ENCODE data around the gene FOXJ2. TPM values are rescaled to one million over a fixed set of nuclear protein-coding genes. Genes with fewer than 3 reads are reported as not detected.
A peak's percentile ranks its signal among the peaks of the same experiment; 100 is the strongest.
"Not testable (repeated sequence)": the region's sequence is repeated elsewhere in the genome, so short reads cannot be mapped to it uniquely, and the experiment has no call there.

FOXJ2 gene
- total RNA-seq, 1 experiment from 2014 or later = 7.0 TPM

DNA sequence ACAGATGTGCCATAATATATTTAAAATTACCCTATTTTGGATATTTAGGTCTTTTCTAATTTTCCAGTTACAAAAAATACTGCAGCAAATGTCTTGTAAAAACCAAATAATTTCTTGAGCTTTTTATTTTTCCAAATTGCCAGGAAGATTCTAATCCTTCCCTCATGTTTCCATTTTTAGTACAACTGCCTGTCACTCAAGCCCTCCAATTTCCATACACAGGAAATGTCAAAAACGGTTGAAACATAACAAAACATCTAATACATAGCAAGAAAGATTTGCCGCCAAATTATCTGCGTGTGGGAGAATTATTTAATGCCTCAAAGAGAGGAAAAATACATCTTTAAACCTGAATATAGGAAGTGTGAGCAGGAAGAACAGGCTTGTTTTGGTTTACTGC lies 2.3 kb upstream of the FOXJ2 start:
- no peak for DNase-seq (ENCODE audit: low read depth)

DNA sequence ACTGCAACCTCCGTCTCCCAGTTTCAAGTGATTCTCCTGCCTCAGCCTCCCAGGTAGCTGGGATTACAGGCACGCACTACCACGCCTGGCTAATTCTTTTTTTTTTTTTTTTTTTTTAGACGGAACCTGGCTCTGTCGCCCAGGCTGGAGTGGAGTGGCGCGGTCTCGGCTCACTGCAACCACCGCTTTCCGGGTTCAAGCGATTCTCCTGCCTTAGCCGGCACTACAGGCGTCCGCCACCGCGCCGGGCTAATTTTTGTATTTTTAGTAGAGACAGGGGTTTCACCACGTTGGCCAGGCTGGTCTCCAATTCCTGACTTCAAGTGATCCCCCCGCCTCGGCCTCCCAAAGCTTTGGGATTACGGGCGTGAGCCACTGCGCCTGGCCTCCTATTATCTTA lies 1.5 kb upstream of the FOXJ2 start:
- not testable (repeated sequence) for DNase-seq (ENCODE audit: low read depth)

DNA sequence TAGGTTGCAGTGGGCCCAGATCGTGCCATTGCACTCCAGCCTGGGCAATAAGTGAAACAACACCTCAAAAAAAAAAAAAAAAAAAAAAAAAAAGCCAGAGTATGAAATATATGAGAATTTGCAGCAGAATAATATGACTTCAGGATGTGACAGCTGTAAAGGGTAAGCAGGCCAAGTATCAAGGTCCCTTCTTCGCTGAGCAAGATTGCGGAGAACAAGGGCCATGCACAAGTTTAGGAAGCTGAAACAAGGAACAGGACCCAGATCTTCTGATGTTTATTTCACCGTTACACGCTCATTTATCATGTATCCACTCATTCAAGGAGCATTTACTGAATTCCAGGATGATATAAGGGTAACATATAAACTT lies 659 bp upstream of the FOXJ2 start:
- no peak for DNase-seq (ENCODE audit: low read depth)

DNA sequence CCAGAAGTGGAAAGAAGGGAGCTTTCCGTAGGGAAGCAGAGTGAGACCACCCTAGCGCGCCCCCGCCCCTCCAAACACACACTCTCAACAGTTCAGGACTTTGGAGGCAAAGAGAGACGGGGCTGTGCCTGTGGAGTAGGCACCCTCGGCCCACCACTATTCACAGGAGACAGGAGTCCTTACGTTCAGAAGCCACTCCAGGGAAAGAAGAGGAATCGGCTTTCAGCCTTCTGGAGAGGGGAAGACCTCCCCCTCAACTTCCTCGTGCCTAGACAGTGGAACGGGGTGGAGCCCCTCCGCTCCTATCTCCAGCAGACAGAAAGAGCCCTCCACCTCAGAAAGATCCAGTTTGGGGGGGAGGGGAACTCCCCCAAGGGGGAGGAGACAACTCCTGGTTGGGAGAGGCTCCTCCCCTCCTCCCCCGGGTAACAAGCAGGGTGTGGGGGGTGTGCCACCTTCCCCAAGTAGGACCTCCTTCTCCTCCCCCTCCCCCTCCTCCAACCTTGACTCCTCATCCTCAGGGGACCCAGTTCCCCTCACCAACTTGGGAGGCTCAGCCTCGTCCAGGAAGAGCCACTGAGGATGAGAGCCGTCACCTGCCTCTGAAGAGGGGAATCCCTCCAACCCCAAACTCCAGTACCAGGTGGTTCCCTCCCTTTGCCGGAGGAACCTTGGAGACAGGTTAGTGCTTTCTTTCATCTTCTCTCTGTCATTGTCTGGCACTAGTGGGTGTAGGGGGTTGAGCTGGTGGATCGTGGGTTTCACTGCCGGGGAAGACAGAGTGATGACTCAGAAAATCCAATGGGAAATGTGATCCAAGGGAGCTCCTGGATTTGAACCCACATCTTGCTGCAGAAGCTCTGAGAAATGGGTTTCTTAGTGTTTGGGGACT lies 883 bp downstream of the FOXJ2 start:
- peak; percentile 36 for DNase-seq (ENCODE audit: low read depth)

DNA sequence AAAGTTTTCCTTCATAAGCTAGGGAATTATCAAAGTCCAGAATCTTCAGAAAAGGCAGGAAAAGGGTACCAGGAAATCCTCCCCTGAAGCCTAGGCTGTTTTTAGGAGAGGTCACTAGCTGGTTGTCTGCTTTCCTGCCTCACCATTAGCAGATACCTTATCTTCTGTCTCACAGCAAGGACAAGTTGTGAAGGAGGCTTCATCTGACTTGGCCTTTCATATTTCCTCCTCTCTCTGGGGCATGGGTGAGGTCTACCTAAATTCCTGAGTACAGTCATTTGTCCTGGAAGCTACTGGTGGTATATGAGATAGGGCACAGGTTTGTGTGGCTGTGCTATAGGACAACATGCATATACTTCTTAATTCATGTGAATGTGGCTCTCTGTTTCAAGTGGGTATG lies 2.3 kb downstream of the FOXJ2 start:
- no peak for DNase-seq (ENCODE audit: low read depth)

DNA sequence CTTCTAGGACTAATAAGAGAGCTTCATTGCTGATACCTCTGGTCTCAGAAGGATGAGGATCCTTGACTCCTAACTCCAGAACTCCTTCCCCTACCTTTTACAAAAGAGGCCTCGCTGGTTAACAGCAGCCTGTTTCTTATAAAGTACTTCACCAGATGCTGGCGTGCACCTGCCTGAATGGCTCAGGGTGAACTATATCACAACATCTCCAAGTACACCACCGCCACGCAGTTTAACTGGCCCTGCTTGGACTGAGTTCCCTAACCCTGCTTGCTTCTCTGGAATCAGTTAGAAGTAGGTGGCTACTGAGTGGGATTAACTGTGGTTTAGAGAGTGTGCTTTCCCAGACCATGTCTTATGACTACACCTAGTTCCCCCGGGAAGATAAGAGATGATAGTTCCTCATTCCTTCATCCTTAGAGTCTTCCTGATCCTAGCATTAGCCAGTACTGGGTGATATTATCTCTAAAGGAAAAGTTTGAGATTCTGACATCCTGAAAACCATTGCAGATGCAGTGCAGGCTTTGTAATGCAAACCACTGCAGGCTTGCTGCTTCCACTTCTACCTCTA lies 3.0 kb downstream of the FOXJ2 start:
- DNase-seq (ENCODE audit: low read depth) = no peak

DNA sequence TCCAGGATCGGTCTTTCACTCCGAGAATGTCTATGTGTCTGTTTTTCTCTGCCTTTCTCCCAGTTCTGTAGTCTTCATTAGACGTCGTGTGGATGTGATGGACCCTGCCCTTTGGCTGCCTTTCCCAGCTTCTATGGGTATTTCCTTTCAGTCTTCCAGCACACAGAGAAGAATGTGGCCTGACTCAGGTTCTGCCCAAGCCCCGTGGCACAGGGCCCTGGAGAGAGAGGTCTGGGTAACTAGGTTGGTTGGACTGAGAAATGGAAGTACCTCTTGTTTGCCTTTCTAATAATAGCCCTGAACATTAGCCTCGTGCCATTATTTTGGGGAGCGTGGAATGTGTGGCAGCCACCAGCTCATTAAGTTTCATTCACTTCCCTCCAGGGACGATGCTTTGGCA lies 3.8 kb downstream of the FOXJ2 start:
- DNase-seq (ENCODE audit: low read depth) = no peak

DNA sequence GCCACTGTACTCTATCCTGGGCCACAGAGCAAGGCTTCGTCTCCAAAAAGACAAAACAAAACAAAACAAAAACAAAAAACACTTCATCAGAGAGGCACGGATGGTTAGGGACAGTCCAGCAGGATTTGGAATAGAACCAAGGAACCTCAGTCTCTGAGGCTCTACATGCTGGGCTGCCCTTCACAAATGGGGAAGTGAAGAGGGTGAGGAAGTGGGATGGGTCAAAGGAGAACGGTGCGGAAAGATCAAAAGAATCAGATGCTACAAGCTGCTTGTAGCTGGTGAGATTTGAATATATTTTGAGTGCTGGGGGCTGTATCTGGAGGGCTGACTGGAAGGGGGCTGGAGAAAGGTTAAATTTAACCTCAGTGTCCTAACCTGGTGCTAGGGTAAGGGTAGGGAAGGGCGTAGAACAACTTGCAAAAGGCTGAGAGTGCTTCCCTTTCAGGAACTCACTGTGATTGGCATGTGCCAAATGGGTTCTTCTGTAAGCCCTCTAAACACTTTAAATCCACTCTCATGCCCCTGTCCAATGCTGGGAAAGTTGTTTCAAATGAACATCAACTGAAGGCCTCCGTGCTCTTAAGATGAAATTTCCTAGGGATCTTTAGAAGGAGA lies 4.6 kb downstream of the FOXJ2 start:
- no peak for DNase-seq (ENCODE audit: low read depth)

DNA sequence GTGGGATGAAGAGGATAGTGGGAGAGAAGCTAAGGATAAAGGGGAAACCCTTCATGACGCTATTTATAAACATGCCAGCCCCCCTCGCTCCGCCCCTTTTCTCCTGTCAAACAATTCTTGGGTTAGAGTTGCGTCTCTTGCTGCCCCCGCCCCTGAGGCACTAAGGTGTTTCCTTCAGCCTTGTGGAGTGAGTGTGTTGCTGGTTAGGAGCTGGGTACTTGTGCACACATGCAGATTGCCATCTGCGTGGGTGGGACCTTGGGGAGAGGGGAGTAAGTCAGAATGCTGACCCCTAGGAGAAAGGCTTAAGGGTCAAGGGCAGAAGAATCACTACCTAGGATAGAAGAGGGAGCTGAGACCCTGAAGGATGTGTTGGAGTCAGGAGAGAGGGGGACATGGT lies 5.4 kb downstream of the FOXJ2 start:
- DNase-seq (ENCODE audit: low read depth) = no peak

DNA sequence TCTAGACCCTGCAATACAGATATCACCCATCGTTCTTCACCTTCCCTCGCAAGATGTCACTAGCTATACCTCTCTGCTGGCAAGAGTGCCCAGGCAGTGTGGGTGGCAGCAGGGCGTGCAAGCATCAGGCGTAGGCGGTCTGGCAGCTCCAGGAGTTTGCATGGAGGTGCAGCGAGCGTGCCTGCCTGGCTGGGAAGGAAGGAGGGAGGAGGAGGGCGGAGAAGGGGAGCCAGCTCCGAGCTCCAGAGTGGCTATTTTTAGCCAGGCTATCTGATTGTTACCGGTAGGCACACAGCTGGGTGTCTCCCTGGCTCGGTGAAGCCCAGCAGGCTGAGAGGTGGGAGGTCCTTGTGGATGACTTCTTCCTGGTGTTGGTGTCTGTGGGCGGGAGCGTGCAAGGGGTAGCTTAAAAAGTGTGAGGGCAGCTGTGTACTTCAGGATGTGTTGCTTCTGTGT lies 6.2 kb downstream of the FOXJ2 start:
- peak; percentile 66 for DNase-seq (ENCODE audit: low read depth)

DNA sequence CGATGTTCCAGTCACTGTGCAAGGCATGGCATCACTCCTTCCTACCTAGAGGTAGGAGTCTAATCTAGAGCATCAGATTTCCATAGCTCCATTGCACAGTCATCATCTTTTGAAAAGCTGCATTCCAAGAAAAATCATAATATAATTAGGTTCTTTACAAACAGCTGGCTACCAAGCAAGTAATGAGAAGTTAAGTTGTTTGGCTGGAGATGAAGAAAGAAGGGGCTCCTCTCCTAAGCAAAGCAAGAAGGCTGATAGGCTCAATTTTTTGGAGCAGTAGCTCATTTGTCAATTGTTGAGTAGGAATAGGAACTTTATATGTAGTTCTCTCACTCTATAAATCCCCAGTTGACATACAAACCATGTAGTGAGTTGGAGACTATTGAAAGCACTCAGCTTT lies 8.3 kb downstream of the FOXJ2 start:
- no peak for DNase-seq (ENCODE audit: low read depth)

DNA sequence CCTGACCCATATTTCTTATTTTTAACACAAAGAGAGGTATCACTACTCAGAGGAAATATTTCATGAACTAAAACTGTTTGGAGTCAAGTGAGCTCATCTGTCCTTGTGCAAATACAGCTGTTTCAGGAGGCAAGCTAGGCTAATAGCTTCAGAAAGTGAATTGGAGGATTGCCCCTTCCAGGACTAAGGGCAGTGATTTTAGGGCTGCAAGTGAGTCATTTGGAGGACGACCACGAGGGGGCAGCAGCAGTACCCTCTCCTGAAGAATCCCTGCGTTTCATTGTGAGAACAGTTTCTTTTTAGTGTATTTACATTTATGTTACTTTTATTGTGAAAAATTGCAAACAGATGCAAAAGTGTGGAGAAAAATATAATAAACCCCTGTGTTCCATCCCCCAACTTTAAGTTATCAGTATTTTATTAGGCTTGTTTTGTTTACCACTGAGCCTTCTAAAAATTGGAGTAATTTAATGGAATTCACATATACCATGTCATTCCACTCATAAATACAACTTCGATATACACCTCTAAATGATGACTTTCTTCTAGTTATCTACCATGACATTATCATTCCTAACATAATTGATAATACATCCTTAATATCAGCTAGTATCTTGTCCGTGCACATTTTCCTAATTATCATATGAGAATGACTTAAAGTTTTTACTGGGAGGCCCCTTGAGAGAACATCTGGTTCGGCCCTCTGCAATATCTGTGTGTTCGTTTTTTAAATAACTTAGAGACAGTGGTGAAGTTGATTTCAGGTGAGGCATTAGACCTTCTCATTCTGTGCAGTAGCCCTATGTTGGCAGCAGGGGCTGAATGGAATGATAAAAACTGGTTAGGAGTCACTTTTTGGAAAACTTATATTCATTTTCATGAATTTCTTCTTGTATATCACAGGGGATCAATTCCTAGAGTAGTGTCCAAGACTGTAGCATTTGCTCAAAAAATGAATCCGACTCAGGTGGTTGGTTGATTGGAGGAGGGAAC lies 13.7 kb downstream of the FOXJ2 start:
- peak; percentile 61 for DNase-seq (ENCODE audit: low read depth)

DNA sequence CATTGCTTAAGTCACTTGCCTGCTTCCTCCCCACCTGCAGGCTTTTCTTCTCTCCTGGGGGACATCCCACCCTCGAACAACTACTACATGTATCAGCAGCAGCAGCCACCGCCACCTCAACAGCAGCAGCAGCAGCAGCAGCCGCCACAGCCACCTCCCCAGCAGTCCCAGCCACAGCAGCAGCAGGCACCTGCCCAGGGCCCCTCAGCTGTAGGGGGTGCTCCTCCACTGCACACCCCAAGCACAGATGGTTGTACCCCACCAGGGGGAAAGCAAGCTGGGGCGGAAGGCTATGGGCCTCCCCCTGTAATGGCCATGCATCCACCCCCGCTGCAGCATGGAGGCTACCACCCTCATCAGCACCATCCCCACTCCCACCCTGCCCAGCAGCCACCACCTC lies 15.3 kb downstream of the FOXJ2 start:
- DNase-seq (ENCODE audit: low read depth) = no peak

DNA sequence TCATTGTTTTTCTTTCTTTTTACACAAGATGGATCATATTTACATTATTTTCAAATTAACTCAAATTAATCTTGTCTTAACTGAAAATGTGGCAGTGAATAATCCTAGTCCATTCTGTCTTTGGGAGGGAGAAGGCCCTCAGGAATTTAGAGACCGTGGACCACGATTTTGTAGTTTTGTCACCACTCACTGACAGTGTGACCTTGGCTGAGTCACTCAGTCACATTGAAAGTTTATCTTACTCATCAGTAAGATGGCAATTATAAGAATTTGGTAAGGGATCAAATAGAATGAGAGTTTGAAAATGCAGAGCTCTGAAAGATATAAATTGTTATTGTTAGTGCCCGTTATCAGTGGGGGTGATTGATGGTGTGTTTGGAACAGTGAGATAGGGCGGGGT lies 16.4 kb downstream of the FOXJ2 start:
- no peak for DNase-seq (ENCODE audit: low read depth)

DNA sequence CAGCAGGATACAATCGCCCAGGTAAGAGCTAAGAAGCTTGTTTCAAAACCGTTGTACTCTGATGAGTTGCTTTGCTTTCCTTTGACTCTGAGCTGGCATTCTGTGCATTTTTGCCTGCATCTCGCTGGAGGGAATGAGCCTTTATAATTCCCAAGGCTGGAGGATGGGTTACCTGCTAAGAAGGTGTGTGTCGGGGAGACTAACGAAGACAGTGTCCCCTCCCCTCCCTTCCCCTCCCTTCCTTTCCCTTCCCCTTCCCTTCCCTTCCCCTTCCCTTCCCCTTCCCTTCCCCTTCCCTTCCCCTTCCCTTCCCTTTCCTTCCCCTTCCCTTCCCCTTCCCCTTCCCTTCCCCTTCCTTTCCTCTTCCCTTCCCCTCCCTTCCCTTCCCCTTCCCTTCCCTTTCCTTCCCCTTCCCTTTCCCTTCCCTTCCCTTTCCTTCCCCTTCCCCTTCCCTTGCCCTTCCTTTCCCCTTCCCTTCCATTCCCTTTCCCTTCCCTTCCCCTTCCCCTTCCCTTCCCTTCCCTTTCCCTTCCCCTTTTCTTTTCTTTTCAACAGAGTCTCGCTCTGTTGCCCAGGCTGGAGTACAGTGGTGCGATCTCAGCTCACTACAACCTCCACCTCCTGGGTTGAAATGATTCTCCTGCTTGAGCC lies 18.2 kb downstream of the FOXJ2 start:
- no peak for DNase-seq (ENCODE audit: low read depth)

DNA sequence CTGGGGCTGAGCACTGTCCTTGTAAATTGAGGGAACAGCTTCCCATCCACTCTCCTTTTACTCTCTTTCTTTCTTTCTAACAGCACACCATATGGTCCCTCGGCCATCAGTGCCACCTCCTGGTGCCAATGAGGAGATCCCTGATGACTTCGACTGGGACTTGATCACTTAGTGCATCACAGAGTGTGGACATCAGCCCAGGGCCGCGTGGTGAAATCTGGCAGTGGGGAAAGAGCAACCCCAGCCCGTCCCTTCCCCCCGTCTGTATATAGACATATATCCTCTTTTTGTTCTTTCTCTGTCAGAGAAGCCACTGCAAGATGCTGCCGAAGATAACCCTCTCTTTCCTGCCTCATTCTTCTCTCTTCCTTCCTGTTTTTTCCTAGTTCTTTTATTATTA lies 20.2 kb downstream of the FOXJ2 start:
- no peak for DNase-seq (ENCODE audit: low read depth)

DNA sequence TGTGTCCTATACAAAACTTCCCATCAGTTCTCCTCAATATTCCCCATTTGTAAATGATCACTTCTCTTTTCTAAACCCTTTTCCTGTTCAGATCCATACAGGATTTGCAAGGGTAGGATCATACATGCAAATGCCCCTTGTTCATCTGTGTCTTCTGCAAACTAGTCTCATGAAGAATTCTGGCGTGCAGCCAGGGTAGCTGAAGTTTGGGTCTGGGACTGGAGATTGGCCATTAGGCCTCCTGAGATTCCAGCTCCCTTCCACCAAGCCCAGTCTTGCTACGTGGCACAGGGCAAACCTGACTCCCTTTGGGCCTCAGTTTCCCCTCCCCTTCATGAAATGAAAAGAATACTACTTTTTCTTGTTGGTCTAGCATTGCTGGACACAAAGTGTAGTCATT lies 22.3 kb downstream of the FOXJ2 start:
- no peak for DNase-seq (ENCODE audit: low read depth)

DNA sequence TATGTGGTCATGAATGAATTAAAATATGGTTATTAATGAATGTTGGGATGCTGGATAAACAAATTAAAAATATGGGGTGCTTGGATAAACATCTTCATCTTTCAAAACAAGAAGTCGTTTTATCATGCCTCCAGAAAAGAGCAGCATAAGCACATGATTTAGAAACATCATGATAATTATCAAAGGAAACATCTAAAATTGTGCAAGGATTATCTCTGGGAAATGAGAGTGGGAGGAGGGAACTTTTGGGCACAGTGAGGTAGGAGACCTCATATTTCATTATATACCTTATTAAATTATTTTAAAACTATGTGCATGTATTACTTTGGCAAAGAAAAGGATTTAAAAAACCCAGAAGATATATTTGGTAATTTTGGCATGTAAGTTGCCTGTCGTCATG lies 24.8 kb downstream of the FOXJ2 start:
- no peak for DNase-seq (ENCODE audit: low read depth)

DNA sequence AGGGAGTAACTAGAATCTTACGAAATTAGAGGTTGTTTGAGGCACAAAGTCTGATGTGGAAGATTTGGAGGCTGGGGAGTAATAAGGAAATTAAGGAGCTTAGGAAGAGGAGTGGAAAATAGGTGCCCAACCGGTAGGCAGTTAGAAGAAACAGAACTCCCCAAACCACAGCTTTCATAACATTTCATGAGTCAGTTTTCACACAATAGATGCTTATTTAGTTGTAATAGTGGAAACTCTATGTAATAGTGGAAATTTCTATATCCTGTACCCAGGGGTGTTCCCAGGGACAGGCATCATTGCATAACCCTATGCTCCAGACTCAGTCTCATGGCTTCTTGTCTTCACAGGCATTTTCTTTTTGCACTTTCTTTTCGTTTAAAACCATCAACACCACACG lies 25.3 kb downstream of the FOXJ2 start:
- peak; percentile 22 for DNase-seq (ENCODE audit: low read depth)

DNA sequence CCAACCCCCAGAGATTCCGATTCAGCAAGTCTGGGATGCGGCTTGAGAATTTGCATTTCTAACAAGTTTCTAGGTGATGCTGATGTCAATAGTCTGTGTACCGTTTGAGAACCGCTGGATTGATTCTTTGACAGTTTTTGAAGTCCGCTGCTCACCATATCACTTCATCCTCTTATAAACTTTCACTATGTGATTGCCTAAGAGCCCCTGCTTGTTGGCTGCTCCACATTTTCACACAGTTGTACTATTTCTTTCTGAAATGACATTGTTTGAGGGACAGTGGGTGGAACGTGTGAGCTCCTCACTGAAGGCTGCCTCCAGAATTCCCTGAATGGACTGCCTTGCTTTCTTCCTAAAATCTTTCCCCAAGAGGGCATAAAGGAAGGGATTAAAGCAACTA lies 26.0 kb downstream of the FOXJ2 start:
- no peak for DNase-seq (ENCODE audit: low read depth)

DNA sequence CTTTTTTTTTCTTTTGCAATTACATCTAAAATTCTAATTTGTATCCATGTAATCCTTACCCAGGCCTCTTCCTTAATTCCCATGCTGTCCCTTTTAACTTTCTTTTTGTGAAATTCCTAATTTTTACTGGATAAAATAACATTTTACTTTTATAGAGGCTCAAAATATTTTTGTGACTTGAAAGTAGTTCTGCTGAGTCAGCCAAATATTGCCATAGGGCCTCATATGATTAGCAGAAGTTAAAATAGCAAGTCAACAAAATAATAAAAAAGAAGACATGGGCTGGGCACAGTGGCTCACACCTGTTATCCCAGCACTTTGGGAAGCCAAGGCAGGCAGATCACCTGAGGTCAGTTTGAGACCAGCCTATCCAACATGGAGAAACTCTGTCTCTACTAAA lies 31.6 kb downstream of the FOXJ2 start:
- no peak for DNase-seq (ENCODE audit: low read depth)
